Parathyroid adenoma (tissue), 2 donors: ENCODE results near the gene BMP6.

Experiments
- H2AFZ ChIP-seq: fragments of 300-600 bp; sonication (generic); one replicate; pipeline ENCODE4 v1.7.0; 2017; ENCODE audit warnings: antibody characterized with exemption, mild to moderate bottlenecking
- H3K27ac ChIP-seq: fragments of 300-600 bp; sonication (generic); one replicate; pipeline ENCODE4 v1.7.0; 2017
- H3K27me3 ChIP-seq: fragments of 300-600 bp; sonication (generic); one replicate; pipeline ENCODE4 v1.7.0; 2017; ENCODE audit warnings: low read length; ENCODE audit not compliant: control insufficient read depth, insufficient read depth
- H3K36me3 ChIP-seq: fragments of 300-600 bp; sonication (generic); one replicate; pipeline ENCODE4 v1.7.0; 2017; ENCODE audit warnings: low read length; ENCODE audit not compliant: control insufficient read depth, insufficient read depth
- H3K4me1 ChIP-seq: fragments of 300-600 bp; sonication (generic); one replicate; pipeline ENCODE4 v1.7.0; 2017; ENCODE audit warnings: control low read depth
- H3K4me2 ChIP-seq: fragments of 300-600 bp; sonication (generic); one replicate; pipeline ENCODE4 v1.7.0; 2017; ENCODE audit warnings: low read length
- H3K4me3 ChIP-seq: fragments of 300-600 bp; sonication (generic); one replicate; pipeline ENCODE4 v1.7.0; 2017; ENCODE audit warnings: low read depth, low read length
- H3K79me2 ChIP-seq: fragments of 300-600 bp; sonication (generic); one replicate; pipeline ENCODE4 v1.7.0; 2017; ENCODE audit warnings: control low read depth
- H3K9ac ChIP-seq: fragments of 300-600 bp; sonication (generic); one replicate; pipeline ENCODE4 v1.7.0; 2017; ENCODE audit warnings: mild to moderate bottlenecking
- H3K9me3 ChIP-seq: fragments of 300-600 bp; sonication (generic); one replicate; pipeline ENCODE4 v1.7.0; 2017; ENCODE audit warnings: low read length; ENCODE audit not compliant: control insufficient read depth
- TF ChIP-seq, protein P1 (sequence below): fragments of 300-600 bp; sonication (generic); IDR thresholded peaks from one replicate; pipeline ENCODE4 v1.7.0; 2017; ENCODE audit warnings: antibody characterized with exemption, mild to moderate bottlenecking
- donor health status: primary hyperparathyroidism.

The BMP6 gene

DNA sequence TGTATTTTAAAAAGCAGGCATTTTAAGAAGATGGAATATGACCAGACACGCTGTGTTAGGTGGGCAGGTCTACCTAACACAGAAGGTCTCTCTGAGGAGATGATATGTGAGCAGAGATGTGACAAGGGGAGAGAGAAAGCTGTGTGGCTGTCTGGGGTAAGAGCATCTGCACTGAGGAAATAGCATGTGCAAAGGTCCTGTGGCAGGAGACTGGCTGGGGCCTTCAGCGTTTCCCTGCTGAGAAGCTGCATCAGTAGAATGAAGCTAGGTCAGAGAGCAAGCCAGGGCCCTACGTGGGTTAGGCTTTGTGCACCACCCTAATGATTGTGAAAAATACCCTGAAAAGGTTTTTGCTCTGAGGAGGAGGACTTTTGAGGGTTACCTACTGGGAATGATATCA is 97.7 kb downstream of the BMP6 start:
- H2AFZ ChIP-seq = no peak overlapping the region
- H3K4me3 ChIP-seq = no peak overlapping the region
- H3K9ac ChIP-seq = no peak overlapping the region
- H3K4me2 ChIP-seq = no peak overlapping the region
- no peak overlapping the region for H3K27ac ChIP-seq
- no peaks in the 10 kb centered on the region for H3K79me2 ChIP-seq
- no peaks in the 10 kb centered on the region for H3K36me3 ChIP-seq
- no peaks in the 10 kb centered on the region for H3K9me3 ChIP-seq
- H3K4me1 ChIP-seq = no peaks in the 10 kb centered on the region
- no peaks in the 10 kb centered on the region for H3K27me3 ChIP-seq
- TF ChIP-seq, protein P1, sequence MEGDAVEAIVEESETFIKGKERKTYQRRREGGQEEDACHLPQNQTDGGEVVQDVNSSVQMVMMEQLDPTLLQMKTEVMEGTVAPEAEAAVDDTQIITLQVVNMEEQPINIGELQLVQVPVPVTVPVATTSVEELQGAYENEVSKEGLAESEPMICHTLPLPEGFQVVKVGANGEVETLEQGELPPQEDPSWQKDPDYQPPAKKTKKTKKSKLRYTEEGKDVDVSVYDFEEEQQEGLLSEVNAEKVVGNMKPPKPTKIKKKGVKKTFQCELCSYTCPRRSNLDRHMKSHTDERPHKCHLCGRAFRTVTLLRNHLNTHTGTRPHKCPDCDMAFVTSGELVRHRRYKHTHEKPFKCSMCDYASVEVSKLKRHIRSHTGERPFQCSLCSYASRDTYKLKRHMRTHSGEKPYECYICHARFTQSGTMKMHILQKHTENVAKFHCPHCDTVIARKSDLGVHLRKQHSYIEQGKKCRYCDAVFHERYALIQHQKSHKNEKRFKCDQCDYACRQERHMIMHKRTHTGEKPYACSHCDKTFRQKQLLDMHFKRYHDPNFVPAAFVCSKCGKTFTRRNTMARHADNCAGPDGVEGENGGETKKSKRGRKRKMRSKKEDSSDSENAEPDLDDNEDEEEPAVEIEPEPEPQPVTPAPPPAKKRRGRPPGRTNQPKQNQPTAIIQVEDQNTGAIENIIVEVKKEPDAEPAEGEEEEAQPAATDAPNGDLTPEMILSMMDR = no peak

DNA sequence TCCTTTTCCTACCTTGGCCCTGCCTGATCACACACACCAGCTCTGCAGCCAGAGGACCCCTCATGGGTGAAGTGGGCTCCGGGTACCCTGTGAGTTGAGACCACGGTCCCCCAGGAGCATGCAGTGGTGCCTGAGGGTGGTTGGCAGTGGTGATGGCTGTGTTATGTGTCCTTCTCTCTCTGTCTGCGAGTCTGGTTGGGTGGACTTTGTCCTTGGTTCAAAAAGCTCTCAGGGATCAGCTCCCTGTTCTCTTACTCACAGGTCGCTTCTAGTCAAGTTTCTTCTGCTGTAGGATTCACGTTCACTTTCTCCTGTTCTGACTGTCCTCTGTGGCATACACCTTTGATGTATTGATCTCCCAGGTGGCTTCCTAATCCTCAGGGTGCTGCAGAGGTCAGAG is 100.1 kb downstream of the BMP6 start:
- H3K4me2 ChIP-seq = no peak overlapping the region
- H2AFZ ChIP-seq = no peak overlapping the region
- H3K4me3 ChIP-seq = no peak overlapping the region
- H3K27ac ChIP-seq = no peak overlapping the region
- H3K36me3 ChIP-seq = no peaks in the 10 kb centered on the region
- TF ChIP-seq, protein P1 = no peak
- H3K9ac ChIP-seq = no peak overlapping the region
- no peaks in the 10 kb centered on the region for H3K79me2 ChIP-seq
- H3K4me1 ChIP-seq = no peaks in the 10 kb centered on the region
- H3K9me3 ChIP-seq = no peaks in the 10 kb centered on the region
- H3K27me3 ChIP-seq = no peaks in the 10 kb centered on the region

DNA sequence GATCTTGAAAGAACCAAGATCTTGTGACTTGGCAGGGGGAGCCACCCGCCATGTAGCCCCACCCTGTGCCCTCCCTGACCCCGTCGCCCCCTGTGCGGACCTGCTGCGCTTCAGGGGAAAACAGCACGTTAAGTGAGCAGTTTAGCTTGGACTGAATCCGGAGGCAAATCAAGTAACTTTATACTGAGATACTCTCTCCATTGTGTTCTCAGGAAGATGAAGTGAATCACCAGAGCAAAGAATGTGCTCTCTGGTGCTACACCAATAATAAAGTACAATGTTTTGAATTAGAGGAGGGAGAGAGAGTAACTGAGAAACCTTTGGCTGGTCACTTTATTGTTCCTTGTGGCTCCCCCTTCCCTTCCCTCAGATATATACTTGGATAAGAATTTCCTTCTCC is 101.2 kb downstream of the BMP6 start:
- Histone ChIP-seq H3K27ac (no peak overlapping the region), H3K4me1 (no peaks in the 10 kb centered on the region)

DNA sequence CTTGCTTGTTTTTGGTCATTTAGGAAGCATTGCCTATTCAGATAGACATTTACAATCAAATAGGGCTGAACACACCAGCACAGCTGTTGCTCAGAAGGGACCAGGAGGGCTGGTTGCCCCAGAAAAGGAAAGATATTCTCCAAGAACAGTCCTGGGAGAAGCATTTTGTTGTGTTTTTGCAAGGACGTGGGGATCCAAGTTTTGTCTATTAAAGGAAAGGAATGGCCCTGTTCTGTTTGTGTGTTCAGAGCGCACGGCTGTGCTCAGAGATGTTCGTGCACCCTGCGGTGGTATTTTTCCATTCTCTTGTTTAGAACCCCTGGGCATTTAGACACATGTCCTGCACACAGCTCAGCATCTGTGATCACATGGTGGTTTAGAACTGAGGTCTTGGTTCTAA is 102.2 kb downstream of the BMP6 start:
- H3K4me2 ChIP-seq = no peak overlapping the region
- no peaks in the 10 kb centered on the region for H3K27me3 ChIP-seq
- no peak overlapping the region for H3K4me3 ChIP-seq
- TF ChIP-seq, protein P1 = no peak
- no peaks in the 10 kb centered on the region for H3K4me1 ChIP-seq
- H3K79me2 ChIP-seq = no peaks in the 10 kb centered on the region
- no peak overlapping the region for H2AFZ ChIP-seq
- H3K9ac ChIP-seq = no peak overlapping the region
- H3K9me3 ChIP-seq = no peaks in the 10 kb centered on the region
- H3K36me3 ChIP-seq = no peaks in the 10 kb centered on the region
- no peak overlapping the region for H3K27ac ChIP-seq

More for the DNA sequence above, 101.2 kb downstream of the BMP6 start:
- Histone ChIP-seq H3K9ac (no peak overlapping the region), H3K79me2 (no peaks in the 10 kb centered on the region), H3K4me3 (no peak overlapping the region), H3K27me3 (no peaks in the 10 kb centered on the region), H3K4me2 (no peak overlapping the region), H3K36me3 (no peaks in the 10 kb centered on the region), H3K9me3 (no peaks in the 10 kb centered on the region), H2AFZ (peak overlapping the region; percentile 20)
- TF ChIP-seq, protein P1 = no peak

DNA sequence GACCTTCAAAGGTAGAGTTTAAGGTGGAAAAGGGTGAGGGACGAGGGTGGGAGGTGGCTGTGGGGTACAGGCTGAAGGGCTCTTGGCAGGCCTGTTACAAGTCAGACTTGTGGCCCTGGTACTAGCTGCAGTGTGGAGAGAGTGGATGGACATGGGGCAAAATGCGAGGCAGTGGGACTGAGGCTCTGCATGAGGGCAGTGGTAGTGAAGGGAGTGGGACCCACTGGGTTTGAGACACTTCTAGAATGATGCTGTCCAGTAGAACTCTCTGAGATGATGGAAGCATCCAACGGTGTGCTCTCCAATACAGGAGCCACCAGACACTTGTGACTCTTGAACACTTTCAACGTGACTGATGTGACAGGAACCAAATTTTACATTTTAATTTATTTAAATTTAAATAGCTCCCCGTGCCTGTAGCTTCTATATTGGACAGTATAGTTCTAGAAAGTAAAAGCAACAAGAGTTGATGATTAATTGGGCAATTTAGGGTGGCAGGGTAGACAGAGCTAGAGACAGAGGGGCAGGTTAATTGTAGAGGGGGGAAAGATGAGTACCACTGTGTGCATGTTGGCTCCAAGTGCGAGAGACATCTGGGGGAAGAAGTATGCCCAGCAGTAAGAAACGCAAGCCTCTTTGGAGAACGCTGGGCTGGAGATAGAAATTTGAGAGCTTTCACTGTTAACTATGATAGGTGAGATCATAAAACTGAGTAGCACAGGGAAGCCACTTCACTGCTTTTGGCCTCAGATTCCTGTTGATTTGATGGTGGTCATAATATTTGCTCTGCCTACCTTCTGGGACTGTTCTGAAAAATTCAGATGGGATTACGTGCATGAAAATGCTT is 107.2 kb downstream of the BMP6 start:
- H3K4me3 ChIP-seq = no peak overlapping the region

More for the DNA sequence above, 107.2 kb downstream of the BMP6 start:
- Histone ChIP-seq H3K4me1 (no peaks in the 10 kb centered on the region), H3K9ac (no peak overlapping the region), H3K79me2 (no peaks in the 10 kb centered on the region), H3K4me2 (no peak overlapping the region), H3K27me3 (no peaks in the 10 kb centered on the region), H3K9me3 (no peaks in the 10 kb centered on the region), H2AFZ (no peak overlapping the region), H3K27ac (no peak overlapping the region), H3K36me3 (no peaks in the 10 kb centered on the region)
- TF ChIP-seq, protein P1 = no peak
